ACHN (cell line): ENCODE measurements around the gene GCGR.

ENCODE experiments used
- DNase-seq: peaks from one replicate; pipeline ENCODE4 v3.0.0-alpha.2; 2015
- in situ Hi-C: cut with HindIII; loops from 2 replicates; pipeline ENCODE4 v1.10.0; 2017; ENCODE audit warnings: low sequenced_read_pairs, low pct_ligation_motif_present, low pct_unique_long_range_greater_than_20kb

The GCGR gene

GRCh38 chr17:81863123-81863675 is 59.2 kb downstream of the GCGR start:
- no peak for DNase-seq
- in situ Hi-C loops, result no loop called here
